Urinary bladder (tissue), 4 donors: ENCODE measurements around the gene EFS. TPM values are rescaled to one million over a fixed set of nuclear protein-coding genes. Genes with fewer than 3 reads are reported as not detected.
"Not testable (repeated sequence)": the region's sequence is repeated elsewhere in the genome, so short reads cannot be mapped to it uniquely, and the experiment has no call there.

Experiments
- DNase-seq: peaks from one replicate; pipeline ENCODE4 v3.0.0-alpha.2; 2015; ENCODE audit errors: extremely low spot score
- H3K27ac ChIP-seq: one replicate; pipeline ENCODE4 v1.5.1; 2013; ENCODE audit warnings: low read depth, mild to moderate bottlenecking, moderate library complexity
- H3K36me3 ChIP-seq: one replicate; pipeline ENCODE4 v1.6.1; 2013; ENCODE audit warnings: mild to moderate bottlenecking, moderate library complexity; ENCODE audit not compliant: insufficient read depth
- H3K4me1 ChIP-seq: one replicate; pipeline ENCODE4 v1.6.1; 2013; ENCODE audit warnings: mild to moderate bottlenecking, moderate library complexity; ENCODE audit not compliant: insufficient read depth
- H3K4me3 ChIP-seq: one replicate; pipeline ENCODE4 v1.5.1; 2013; ENCODE audit warnings: low read depth, low read length
- WGBS: extraction: QIAGEN DNeasy Blood & Tissue Kit; methylation state at CpG from one replicate; pipeline ENCODE4 v1.1.7; 2013; 5-methylcytosine and 5-hydroxymethylcytosine counted together
- polyA plus RNA-seq: library from polyadenylated mRNA; stranded (reverse); fragments of 200-250 nt; gene quantifications from one replicate; pipeline ENCODE4 v1.2.3, GENCODE V29; 2013
- total RNA-seq: library from RNA; depleted of rRNA; stranded (reverse); fragments of >200 nt; gene quantifications from one replicate; pipeline ENCODE4 v1.2.3, GENCODE V29; 2014
- donor health status: healthy with polysubstance abuse.
- donor health status: healthy.

Gene EFS
- total and polyA plus RNA-seq, 2 donors: 15.0 to 28.7 TPM

GRCh38 chr14:23327947-23328744, 36.8 kb downstream of the EFS start:
- no peak overlapping the region for H3K4me3 ChIP-seq
- H3K36me3 ChIP-seq: peaks cover 9% of the 10 kb centered on the region
- DNase-seq: peak; percentile 71
- H3K27ac ChIP-seq: no peak overlapping the region
- H3K4me1 ChIP-seq: no peaks in the 10 kb centered on the region
- 40% methylated on average over 4 of the region's 4 CpGs for WGBS

- 80% methylated on average over 13 of the region's 13 CpGs for WGBS
- H3K4me3 ChIP-seq: no peak overlapping the region
- peaks cover 9% of the 10 kb centered on the region for H3K36me3 ChIP-seq
- no peak overlapping the region for H3K27ac ChIP-seq
- H3K4me1 ChIP-seq: no peaks in the 10 kb centered on the region
- no peak for DNase-seq
Observed at GRCh38 chr14:23326491-23327332, 38.3 kb downstream of the EFS start.

- H3K27ac ChIP-seq, H3K36me3 ChIP-seq, DNase-seq, H3K4me3 ChIP-seq, H3K4me1 ChIP-seq: not testable (repeated sequence)
- WGBS: 92% methylated on average over 5 of the region's 5 CpGs
Observed at GRCh38 chr14:23325746-23326145, 39.2 kb downstream of the EFS start.

GRCh38 chr14:23324993-23325392, 40.0 kb downstream of the EFS start:
- Histone ChIP-seq H3K36me3 (peaks cover 9% of the 10 kb centered on the region), H3K27ac (no peak overlapping the region), H3K4me3 (no peak overlapping the region), H3K4me1 (no peaks in the 10 kb centered on the region)
- WGBS: 82% methylated on average over 7 of the region's 7 CpGs
- DNase-seq: no peak

GRCh38 chr14:23324455-23324846, 40.5 kb downstream of the EFS start:
- Histone ChIP-seq H3K4me3 (no peak overlapping the region), H3K27ac (no peak overlapping the region), H3K4me1 (no peaks in the 10 kb centered on the region), H3K36me3 (peaks cover 9% of the 10 kb centered on the region)
- WGBS: 72% methylated on average over 2 of the region's 2 CpGs
- DNase-seq: no peak

DNA sequence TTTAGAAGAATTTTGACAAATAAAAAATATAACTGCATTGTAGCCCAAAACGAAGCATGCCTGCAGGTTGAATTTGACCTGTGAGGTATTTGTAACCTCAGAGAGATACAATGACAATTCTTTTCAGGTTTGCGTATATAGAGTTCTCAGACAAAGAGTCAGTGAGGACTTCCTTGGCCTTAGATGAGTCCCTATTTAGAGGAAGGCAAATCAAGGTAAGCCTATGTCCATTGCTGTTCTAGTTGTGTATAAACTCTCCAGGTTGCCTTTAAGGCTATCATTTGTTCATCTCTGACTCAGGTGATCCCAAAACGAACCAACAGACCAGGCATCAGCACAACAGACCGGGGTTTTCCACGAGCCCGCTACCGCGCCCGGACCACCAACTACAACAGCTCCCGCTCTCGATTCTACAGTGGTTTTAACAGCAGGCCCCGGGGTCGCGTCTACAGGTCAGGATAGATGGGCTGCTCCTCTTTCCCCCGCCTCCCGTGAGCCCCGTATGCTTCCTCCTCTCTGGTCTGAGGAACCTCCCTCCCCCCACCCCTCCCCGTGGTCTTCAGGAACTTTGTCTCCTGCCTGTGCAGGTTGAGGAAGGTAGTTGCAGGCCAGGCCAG, 41.0 kb downstream of the EFS start:
- WGBS: 85% methylated on average over 18 of the region's 18 CpGs
- Histone ChIP-seq H3K36me3 (peaks cover 9% of the 10 kb centered on the region), H3K4me3 (no peak overlapping the region), H3K27ac (no peak overlapping the region), H3K4me1 (no peaks in the 10 kb centered on the region)
- DNase-seq: no peak

DNA sequence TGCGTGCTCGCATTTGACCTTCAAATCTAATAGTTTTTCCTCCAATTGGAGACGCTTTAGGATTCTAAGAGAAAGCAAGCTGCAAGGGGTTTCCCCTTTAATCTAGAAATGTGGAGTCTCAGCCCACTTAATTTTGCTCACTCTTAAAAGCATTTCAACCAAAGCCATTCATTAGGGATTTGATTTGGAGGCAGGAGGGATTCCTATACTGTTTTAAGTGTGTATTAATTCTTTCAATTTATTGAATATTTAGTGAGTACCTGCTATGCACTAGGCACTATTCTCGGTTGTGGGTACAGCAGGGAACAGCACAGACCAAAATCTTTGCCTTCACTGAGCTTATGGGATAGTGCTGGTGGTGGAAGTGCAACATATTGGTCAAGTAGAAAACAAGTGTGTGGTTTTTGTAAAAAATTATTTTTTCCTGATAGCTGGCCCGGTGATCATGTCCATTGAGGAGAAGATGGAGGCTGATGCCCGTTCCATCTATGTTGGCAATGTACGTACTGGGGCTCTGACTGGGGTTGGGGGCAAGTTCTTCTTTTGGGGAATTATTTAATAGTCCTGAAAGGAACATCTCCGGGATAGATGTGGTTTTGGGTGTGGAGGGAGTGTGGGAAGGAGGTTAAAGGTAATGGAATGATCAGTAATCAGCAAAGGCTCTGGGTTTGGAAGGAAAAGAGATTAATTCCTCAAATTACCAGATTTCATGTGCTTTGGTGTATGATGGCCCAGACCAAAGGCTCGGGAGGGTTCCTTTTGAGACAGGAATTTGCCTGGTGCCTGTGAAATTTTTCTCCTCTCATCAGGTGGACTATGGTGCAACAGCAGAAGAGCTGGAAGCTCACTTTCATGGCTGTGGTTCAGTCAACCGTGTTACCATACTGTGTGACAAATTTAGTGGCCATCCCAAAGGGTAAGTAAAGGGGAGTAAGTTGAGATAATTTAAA, 42.1 kb downstream of the EFS start:
- no peak for DNase-seq
- Histone ChIP-seq H3K4me1 (no peaks in the 10 kb centered on the region), H3K4me3 (peak overlapping the region; percentile 73), H3K36me3 (peaks cover 9% of the 10 kb centered on the region), H3K27ac (no peak overlapping the region)
- 50% methylated on average over 10 of the region's 10 CpGs for WGBS

- no peak for DNase-seq
Observed at GRCh38 chr14:23321572-23322547, 43.1 kb downstream of the EFS start.

DNA sequence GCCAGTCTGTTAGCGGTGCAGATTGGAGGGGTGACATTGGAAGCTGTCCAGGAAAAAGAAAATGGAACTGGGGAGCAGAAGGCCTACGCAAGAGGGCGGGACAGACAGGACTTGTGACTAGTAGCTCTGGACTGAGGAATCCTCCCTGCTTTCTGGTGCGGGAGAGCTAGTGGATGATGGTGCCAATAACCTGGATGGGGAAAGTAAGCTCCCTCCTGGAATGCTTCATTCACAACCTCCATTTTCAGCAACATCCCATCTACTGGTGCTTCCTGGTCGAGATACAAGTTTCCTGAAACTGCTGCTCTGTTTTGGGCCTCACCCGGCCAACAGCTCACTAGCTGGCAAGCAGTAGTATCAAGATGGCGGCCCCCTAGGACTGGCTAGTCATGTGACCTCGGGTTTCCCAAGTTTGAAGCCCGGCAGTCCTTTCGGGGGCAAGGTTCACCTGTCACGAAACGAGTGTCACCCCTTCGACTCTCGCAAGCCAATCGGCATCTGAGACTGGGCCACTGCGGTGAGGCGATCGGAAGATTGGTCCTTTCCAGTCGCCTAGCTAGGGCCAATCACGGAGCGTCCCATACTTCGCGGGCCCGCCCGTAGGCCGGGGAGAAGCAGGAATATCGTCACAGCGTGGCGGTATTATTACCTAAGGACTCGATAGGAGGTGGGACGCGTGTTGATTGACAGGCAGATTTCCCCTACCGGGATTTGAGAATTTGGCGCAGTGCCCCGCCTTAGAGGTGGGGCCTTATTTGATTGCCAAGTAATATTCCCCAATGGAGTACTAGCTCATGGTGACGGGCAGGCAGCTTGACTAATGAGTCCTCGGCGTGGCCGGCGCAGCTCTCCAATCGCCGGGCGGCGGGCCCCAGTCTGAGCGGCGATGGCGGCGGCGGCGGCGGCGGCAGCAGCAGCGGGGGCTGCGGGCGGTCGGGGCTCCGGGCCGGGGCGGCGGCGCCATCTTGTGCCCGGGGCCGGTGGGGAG, 44.1 kb downstream of the EFS start, which contains the start of gene PABPN1:
PABPN1 (plus strand) TSS at position 874 of the 988 bp plus-strand sequence; CDS start at position 887, 13 bp downstream.
- Histone ChIP-seq H3K4me1 (no peaks in the 10 kb centered on the region), H3K36me3 (peaks cover 11% of the 10 kb centered on the region), H3K27ac (peak within 1 kb of the TSS; percentile 95), H3K4me3 (peak within 1 kb of the TSS; percentile 73)
- DNase-seq: peak; percentile 100
- 3% methylated on average over 63 of the region's 63 CpGs for WGBS

More at GRCh38 chr14:23321572-23322547, 43.1 kb downstream of the EFS start:
- WGBS: under 1% methylated on average over 63 of the region's 64 CpGs
- Histone ChIP-seq H3K27ac (peak overlapping the region; percentile 95), H3K4me1 (no peaks in the 10 kb centered on the region), H3K36me3 (peaks cover 11% of the 10 kb centered on the region), H3K4me3 (peak overlapping the region; percentile 73)

DNA sequence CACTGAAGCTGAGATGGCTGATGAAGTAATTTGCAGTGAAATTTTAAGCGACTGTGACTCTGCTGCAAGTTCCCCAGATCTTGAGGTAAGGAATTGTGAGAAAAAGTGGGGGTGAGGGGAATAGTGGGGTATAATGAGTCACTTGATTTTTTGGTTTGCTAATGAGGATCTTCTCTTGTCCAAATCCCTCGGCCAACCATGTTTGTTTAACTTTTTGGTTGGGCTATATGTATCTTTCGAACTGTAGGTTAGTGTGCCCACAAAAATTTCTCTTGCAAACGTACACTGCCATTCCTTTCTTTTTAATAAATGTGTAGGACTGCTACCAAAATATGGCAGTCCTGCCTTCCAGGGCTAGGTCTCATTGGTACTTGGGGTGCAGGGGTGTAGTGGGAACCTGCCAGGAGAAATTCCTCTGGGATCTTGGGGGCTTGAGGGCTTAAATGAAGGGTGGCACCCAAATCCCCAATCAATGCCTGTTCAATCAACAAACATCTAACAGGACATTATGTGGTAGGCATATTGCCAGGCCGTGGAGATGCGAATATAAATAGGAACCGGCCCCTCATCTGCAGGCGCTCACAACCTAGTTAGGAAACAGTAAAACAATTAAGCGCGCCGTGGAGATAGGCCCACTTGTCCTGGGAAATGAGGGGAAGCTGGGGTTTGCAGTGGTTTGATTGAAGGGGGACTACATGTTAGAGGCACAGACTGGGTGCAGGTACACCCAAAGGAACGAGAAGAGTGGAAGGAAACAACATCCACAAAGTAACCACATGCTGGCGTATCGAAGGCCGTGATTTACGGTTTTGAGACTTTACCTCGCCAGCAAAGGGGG, 45.0 kb downstream of the EFS start:
- Histone ChIP-seq H3K27ac (peak overlapping the region; percentile 79), H3K4me3 (no peak overlapping the region), H3K36me3 (peaks cover 10% of the 10 kb centered on the region), H3K4me1 (no peaks in the 10 kb centered on the region)
- WGBS: 83% methylated on average over 17 of the region's 17 CpGs
- DNase-seq: no peak
